HG03108 (cell line): Measurements from ENCODE around the gene GRIK4.

Experiments
- ATAC-seq: cut with Tn5 transposase; IDR thresholded peaks from one replicate; pipeline ENCODE4 v1.9.1; 2021; ENCODE audit warnings: moderate library complexity; ENCODE audit not compliant: unreplicated experiment

Gene GRIK4

GRCh38 chr11:120629407-120630080 lies 118.0 kb downstream of the GRIK4 start:
- ATAC-seq = no peak

GRCh38 chr11:120630122-120630521 lies 118.6 kb downstream of the GRIK4 start:
- no peak for ATAC-seq

GRCh38 chr11:120632579-120632978 lies 121.0 kb downstream of the GRIK4 start:
- no peak for ATAC-seq

GRCh38 chr11:120633616-120634393 lies 122.3 kb downstream of the GRIK4 start:
- no peak for ATAC-seq

- ATAC-seq = no peak
Observed at GRCh38 chr11:120634706-120635105, 123.2 kb downstream of the GRIK4 start.

- no peak for ATAC-seq
Observed at GRCh38 chr11:120635136-120635810, 123.7 kb downstream of the GRIK4 start.

GRCh38 chr11:120637131-120637530 lies 125.6 kb downstream of the GRIK4 start:
- ATAC-seq = no peak

- ATAC-seq = no peak
Observed at GRCh38 chr11:120642196-120642894, 130.8 kb downstream of the GRIK4 start.

GRCh38 chr11:120643284-120643683 lies 131.7 kb downstream of the GRIK4 start:
- no peak for ATAC-seq

- ATAC-seq = no peak
Observed at GRCh38 chr11:120645639-120646038, 134.1 kb downstream of the GRIK4 start.

GRCh38 chr11:120646206-120646605 lies 134.7 kb downstream of the GRIK4 start:
- ATAC-seq = no peak

- ATAC-seq = no peak
Observed at GRCh38 chr11:120647681-120648080, 136.1 kb downstream of the GRIK4 start.

GRCh38 chr11:120648771-120649170 lies 137.2 kb downstream of the GRIK4 start:
- no peak for ATAC-seq

GRCh38 chr11:120649316-120649715 lies 137.8 kb downstream of the GRIK4 start:
- no peak for ATAC-seq

GRCh38 chr11:120651396-120651795 lies 139.8 kb downstream of the GRIK4 start:
- ATAC-seq = no peak

- no peak for ATAC-seq
Observed at GRCh38 chr11:120651836-120652235, 140.3 kb downstream of the GRIK4 start.

GRCh38 chr11:120652705-120653335 lies 141.3 kb downstream of the GRIK4 start:
- no peak for ATAC-seq

- no peak for ATAC-seq
Observed at GRCh38 chr11:120655589-120655988, 144.0 kb downstream of the GRIK4 start.

- peak; percentile 58 for ATAC-seq
Observed at GRCh38 chr11:120657306-120658070, 145.9 kb downstream of the GRIK4 start.

- ATAC-seq = peak; percentile 39
Observed at GRCh38 chr11:120658071-120658423, 146.5 kb downstream of the GRIK4 start.
